ENCODE measurements around the gene ARHGEF19. TPM values are rescaled to one million over a fixed set of nuclear protein-coding genes. Genes with fewer than 3 reads are reported as not detected.

The ARHGEF19 gene
- total RNA-seq, 1 experiment from 2014 or later: 13.8 TPM

GRCh38 chr1:16204216-16204615 is 8.2 kb downstream of the ARHGEF19 start:
- no peak overlapping the region for H3K9ac ChIP-seq (ENCODE audit: low read length)
- no peaks in the 10 kb centered on the region for H3F3A ChIP-seq (ENCODE audit: low read length, unreplicated experiment)
- ATAC-seq: no peak
- no peak overlapping the region for H3K4me3 ChIP-seq (ENCODE audit: low read length)
- intact Hi-C loops (cut with micrococcal nuclease): no loop called here
- no peak for TF ChIP-seq EZH2 (IDR thresholded peaks at IDR 0.05; ENCODE audit: low read length, unreplicated experiment)
- TF ChIP-seq, protein P1, sequence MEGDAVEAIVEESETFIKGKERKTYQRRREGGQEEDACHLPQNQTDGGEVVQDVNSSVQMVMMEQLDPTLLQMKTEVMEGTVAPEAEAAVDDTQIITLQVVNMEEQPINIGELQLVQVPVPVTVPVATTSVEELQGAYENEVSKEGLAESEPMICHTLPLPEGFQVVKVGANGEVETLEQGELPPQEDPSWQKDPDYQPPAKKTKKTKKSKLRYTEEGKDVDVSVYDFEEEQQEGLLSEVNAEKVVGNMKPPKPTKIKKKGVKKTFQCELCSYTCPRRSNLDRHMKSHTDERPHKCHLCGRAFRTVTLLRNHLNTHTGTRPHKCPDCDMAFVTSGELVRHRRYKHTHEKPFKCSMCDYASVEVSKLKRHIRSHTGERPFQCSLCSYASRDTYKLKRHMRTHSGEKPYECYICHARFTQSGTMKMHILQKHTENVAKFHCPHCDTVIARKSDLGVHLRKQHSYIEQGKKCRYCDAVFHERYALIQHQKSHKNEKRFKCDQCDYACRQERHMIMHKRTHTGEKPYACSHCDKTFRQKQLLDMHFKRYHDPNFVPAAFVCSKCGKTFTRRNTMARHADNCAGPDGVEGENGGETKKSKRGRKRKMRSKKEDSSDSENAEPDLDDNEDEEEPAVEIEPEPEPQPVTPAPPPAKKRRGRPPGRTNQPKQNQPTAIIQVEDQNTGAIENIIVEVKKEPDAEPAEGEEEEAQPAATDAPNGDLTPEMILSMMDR (conservative IDR thresholded peaks at IDR 0.05; ENCODE audit: low read depth, low read length): no peak
- no peak for TF ChIP-seq EZH2phosphoT487 (IDR thresholded peaks at IDR 0.05; ENCODE audit: borderline replicate concordance, low read length)
- H3K27ac ChIP-seq (ENCODE audit: low read length): no peak overlapping the region
- H3K4me2 ChIP-seq (ENCODE audit: low read length): no peak overlapping the region
- no peaks in the 10 kb centered on the region for H3K9me3 ChIP-seq (ENCODE audit: low read length)
- no peaks in the 10 kb centered on the region for H4K20me1 ChIP-seq (ENCODE audit: low read length)
- no peaks in the 10 kb centered on the region for H3K36me3 ChIP-seq (ENCODE audit: low read depth, low read length)
- no TSS peak for BruUV-seq (replicated peaks)
- H3K27me3 ChIP-seq (ENCODE audit: low read length): no peaks in the 10 kb centered on the region
- H3K79me2 ChIP-seq (ENCODE audit: low read length): peaks cover 6% of the 10 kb centered on the region; the same call in 1 of the 2 replicates
- POLR2A ChIA-PET (ENCODE audit: unreplicated experiment): no interaction called here
- peaks cover 12% of the 10 kb centered on the region for H3K4me1 ChIP-seq (ENCODE audit: insufficient read depth, low read length)
- H2AFZ ChIP-seq (ENCODE audit: low read length): no peak overlapping the region
- H3K9me2 ChIP-seq (replicated peaks; ENCODE audit: low read length): no peaks in the 10 kb centered on the region
- CTCF ChIA-PET: no interaction called here
- no peak for DNase-seq

DNA sequence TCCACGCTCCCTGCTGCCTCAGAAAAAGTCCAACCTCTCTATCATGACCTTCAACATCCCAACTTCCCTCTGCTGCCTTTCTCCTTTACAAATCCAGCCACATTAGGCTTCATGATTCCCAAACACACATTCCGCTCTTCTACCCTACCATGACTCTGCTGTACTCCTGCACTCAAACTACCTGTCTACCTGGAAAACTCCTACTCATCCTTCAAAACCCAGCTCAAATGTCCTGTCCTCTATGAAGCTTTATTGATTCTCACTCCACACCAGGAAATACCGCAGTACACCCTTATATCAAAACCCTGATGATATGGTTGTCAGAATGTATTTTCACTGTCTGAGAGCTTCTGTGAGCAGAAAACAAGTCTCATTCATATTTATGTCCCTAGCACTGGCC is 8.9 kb downstream of the ARHGEF19 start:
- no peaks in the 10 kb centered on the region for H3K36me3 ChIP-seq (ENCODE audit: low read depth, low read length)
- CTCF ChIA-PET: no interaction called here
- H3K79me2 ChIP-seq (ENCODE audit: low read length): peaks cover 6% of the 10 kb centered on the region; the same call in 1 of the 2 replicates
- no peak overlapping the region for H3K9ac ChIP-seq (ENCODE audit: low read length)
- no peak overlapping the region for H3K4me2 ChIP-seq (ENCODE audit: low read length)
- TF ChIP-seq EZH2 (IDR thresholded peaks at IDR 0.05; ENCODE audit: low read length, unreplicated experiment) (no peak), EZH2phosphoT487 (IDR thresholded peaks at IDR 0.05; ENCODE audit: borderline replicate concordance, low read length) (no peak)
- TF ChIP-seq, protein P1 (conservative IDR thresholded peaks at IDR 0.05; ENCODE audit: low read depth, low read length): no peak
- no peak overlapping the region for H3K4me3 ChIP-seq (ENCODE audit: low read length)
- no TSS peak for BruUV-seq (replicated peaks)
- no peak for DNase-seq
- H2AFZ ChIP-seq (ENCODE audit: low read length): no peak overlapping the region
- intact Hi-C loops (cut with micrococcal nuclease): no loop called here
- peaks cover 12% of the 10 kb centered on the region for H3K4me1 ChIP-seq (ENCODE audit: insufficient read depth, low read length)
- POLR2A ChIA-PET (ENCODE audit: unreplicated experiment): interaction anchor here (0.5 kb wide), 1 partner anchor 158 kb away, joined by 27 read pairs; no protein-coding TSS in a partner anchor
- H3K27ac ChIP-seq (ENCODE audit: low read length): no peak overlapping the region
- H3K27me3 ChIP-seq (ENCODE audit: low read length): no peaks in the 10 kb centered on the region
- no peaks in the 10 kb centered on the region for H3F3A ChIP-seq (ENCODE audit: low read length, unreplicated experiment)
- no peaks in the 10 kb centered on the region for H3K9me2 ChIP-seq (replicated peaks; ENCODE audit: low read length)
- ATAC-seq: no peak
- no peaks in the 10 kb centered on the region for H4K20me1 ChIP-seq (ENCODE audit: low read length)
- H3K9me3 ChIP-seq (ENCODE audit: low read length): no peaks in the 10 kb centered on the region

DNA sequence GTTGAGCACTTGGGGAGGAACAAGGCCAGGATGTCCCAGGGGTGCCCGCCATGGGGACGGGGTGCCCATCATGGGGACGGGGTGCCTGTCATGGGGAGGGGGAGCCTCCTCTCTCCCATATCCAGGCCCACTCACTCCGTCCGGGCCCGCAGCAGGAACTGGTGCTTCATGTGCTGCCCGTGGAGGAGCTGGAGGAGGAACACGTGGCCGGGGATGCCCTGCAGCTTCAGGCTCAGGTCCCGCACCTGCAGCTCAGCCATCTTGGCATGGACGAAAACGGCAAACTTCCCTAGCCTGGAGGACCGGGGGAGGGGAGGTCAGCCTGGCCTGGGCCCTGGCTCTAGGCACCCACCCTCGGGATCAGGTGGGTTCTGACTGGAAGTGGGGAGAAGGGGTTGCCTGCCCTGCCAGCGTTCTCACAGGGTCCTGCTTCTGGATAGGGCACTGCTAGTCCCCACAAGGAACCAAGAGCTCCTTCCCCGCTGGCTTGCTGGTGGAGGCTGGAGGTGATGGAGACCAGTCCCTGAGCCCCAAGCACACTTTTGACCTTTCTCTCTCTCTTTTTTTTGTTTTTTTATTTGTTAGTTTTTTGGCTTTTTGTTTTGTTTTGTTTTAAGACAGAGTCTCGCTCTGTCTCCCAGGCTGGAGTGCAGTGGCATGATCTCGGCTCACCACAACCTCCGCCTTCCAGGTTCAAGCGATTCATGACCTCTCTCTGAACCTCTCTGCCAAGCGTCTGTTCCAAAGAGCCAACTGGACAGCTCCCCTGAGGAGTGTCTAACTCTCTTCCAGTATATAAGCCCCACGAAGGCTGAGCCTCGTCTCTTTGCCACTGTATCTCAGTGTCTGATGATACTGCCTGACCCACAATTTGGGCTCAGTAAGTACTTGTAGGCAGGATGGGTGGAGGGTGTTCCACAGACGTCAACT is 9.9 kb downstream of the ARHGEF19 start:
- no peaks in the 10 kb centered on the region for H3K27me3 ChIP-seq (ENCODE audit: low read length)
- no peaks in the 10 kb centered on the region for H4K20me1 ChIP-seq (ENCODE audit: low read length)
- no peaks in the 10 kb centered on the region for H3K9me3 ChIP-seq (ENCODE audit: low read length)
- H3K9ac ChIP-seq (ENCODE audit: low read length): no peak overlapping the region
- TF ChIP-seq EZH2 (IDR thresholded peaks at IDR 0.05; ENCODE audit: low read length, unreplicated experiment): no peak
- TF ChIP-seq EZH2phosphoT487 (IDR thresholded peaks at IDR 0.05; ENCODE audit: borderline replicate concordance, low read length): no peak
- TF ChIP-seq, protein P1 (conservative IDR thresholded peaks at IDR 0.05; ENCODE audit: low read depth, low read length): no peak
- H3K36me3 ChIP-seq (ENCODE audit: low read depth, low read length): no peaks in the 10 kb centered on the region
- no peak overlapping the region for H3K27ac ChIP-seq (ENCODE audit: low read length)
- ATAC-seq (no peak), DNase-seq (no peak)
- intact Hi-C loops (cut with micrococcal nuclease): no loop called here
- H3K79me2 ChIP-seq (ENCODE audit: low read length): peaks cover 6% of the 10 kb centered on the region; the same call in 1 of the 2 replicates
- H3K4me2 ChIP-seq (ENCODE audit: low read length): no peak overlapping the region
- CTCF ChIA-PET: no interaction called here
- H3K9me2 ChIP-seq (replicated peaks; ENCODE audit: low read length): no peaks in the 10 kb centered on the region
- BruUV-seq (replicated peaks): no TSS peak
- H2AFZ ChIP-seq (ENCODE audit: low read length): no peak overlapping the region
- H3K4me3 ChIP-seq (ENCODE audit: low read length): no peak overlapping the region
- peaks cover 10% of the 10 kb centered on the region for H3K4me1 ChIP-seq (ENCODE audit: insufficient read depth, low read length)
- POLR2A ChIA-PET (ENCODE audit: unreplicated experiment): no interaction called here
- H3F3A ChIP-seq (ENCODE audit: low read length, unreplicated experiment): no peaks in the 10 kb centered on the region
